Forelimb muscle (tissue), 1 donor: Measurements from ENCODE around the gene ZNF618. TPM values are rescaled to one million over a fixed set of nuclear protein-coding genes. Genes with fewer than 3 reads are reported as not detected.

ENCODE experiments used
- DNase-seq: peaks from one replicate; pipeline ENCODE4 v3.0.0-alpha.2; 2013; ENCODE audit warnings: low read depth
- polyA plus RNA-seq: library from polyadenylated mRNA; unstranded; fragments of 120-200 nt; gene quantifications from one replicate; pipeline ENCODE4 v1.2.1, GENCODE V29; 2013; ENCODE audit not compliant: insufficient read length

The ZNF618 gene
- polyA plus RNA-seq, 1 donor, result 13.2 TPM

- DNase-seq, result no peak
These were observed 6.6 kb downstream of the ZNF618 start for GRCh38 chr9:113882636-113883164.

GRCh38 chr9:113885183-113886025 lies 9.3 kb downstream of the ZNF618 start:
- DNase-seq, result no peak

- DNase-seq, result no peak
These were observed 9.9 kb downstream of the ZNF618 start for GRCh38 chr9:113886026-113886369.

GRCh38 chr9:113886466-113886865 lies 10.4 kb downstream of the ZNF618 start:
- no peak for DNase-seq

- DNase-seq, result no peak
These were observed 10.8 kb downstream of the ZNF618 start for GRCh38 chr9:113886933-113887332.

- DNase-seq, result no peak
These were observed 11.3 kb downstream of the ZNF618 start for GRCh38 chr9:113887436-113887835.

- DNase-seq, result no peak
These were observed 12.2 kb downstream of the ZNF618 start for GRCh38 chr9:113888336-113888735.

GRCh38 chr9:113888976-113889375 lies 12.9 kb downstream of the ZNF618 start:
- DNase-seq, result no peak

- no peak for DNase-seq
These were observed 14.6 kb downstream of the ZNF618 start for GRCh38 chr9:113890704-113891103.

GRCh38 chr9:113892861-113893491 lies 16.9 kb downstream of the ZNF618 start:
- no peak for DNase-seq

- DNase-seq, result no peak
These were observed 18.1 kb downstream of the ZNF618 start for GRCh38 chr9:113894166-113894565.

GRCh38 chr9:113895526-113895925 lies 19.4 kb downstream of the ZNF618 start:
- DNase-seq, result no peak

GRCh38 chr9:113896713-113897112 lies 20.6 kb downstream of the ZNF618 start:
- no peak for DNase-seq

- no peak for DNase-seq
These were observed 22.0 kb downstream of the ZNF618 start for GRCh38 chr9:113898151-113898550.

- no peak for DNase-seq
These were observed 22.5 kb downstream of the ZNF618 start for GRCh38 chr9:113898596-113898995.

GRCh38 chr9:113899205-113899604 lies 23.1 kb downstream of the ZNF618 start:
- no peak for DNase-seq

GRCh38 chr9:113901221-113901688 lies 25.1 kb downstream of the ZNF618 start:
- DNase-seq, result no peak

- no peak for DNase-seq
These were observed 27.5 kb downstream of the ZNF618 start for GRCh38 chr9:113903514-113904077.

- no peak for DNase-seq
These were observed 30.5 kb downstream of the ZNF618 start for GRCh38 chr9:113906411-113907110.

- DNase-seq, result no peak
These were observed 31.2 kb downstream of the ZNF618 start for GRCh38 chr9:113907282-113907681.

GRCh38 chr9:113909421-113909820 lies 33.3 kb downstream of the ZNF618 start:
- no peak for DNase-seq

- no peak for DNase-seq
These were observed 34.0 kb downstream of the ZNF618 start for GRCh38 chr9:113910036-113910639.
